GM21786 (cell line): ENCODE data around the gene AP1AR.
"Not testable (repeated sequence)": the region's sequence is repeated elsewhere in the genome, so short reads cannot be mapped to it uniquely, and the experiment has no call there.

Experiments
- ATAC-seq: cut with Tn5 transposase; IDR thresholded peaks from one replicate; pipeline ENCODE4 v1.9.1; 2021; ENCODE audit not compliant: unreplicated experiment

Gene AP1AR

GRCh38 chr4:112277705-112278448 is 46.3 kb downstream of the AP1AR start:
- no peak for ATAC-seq

DNA sequence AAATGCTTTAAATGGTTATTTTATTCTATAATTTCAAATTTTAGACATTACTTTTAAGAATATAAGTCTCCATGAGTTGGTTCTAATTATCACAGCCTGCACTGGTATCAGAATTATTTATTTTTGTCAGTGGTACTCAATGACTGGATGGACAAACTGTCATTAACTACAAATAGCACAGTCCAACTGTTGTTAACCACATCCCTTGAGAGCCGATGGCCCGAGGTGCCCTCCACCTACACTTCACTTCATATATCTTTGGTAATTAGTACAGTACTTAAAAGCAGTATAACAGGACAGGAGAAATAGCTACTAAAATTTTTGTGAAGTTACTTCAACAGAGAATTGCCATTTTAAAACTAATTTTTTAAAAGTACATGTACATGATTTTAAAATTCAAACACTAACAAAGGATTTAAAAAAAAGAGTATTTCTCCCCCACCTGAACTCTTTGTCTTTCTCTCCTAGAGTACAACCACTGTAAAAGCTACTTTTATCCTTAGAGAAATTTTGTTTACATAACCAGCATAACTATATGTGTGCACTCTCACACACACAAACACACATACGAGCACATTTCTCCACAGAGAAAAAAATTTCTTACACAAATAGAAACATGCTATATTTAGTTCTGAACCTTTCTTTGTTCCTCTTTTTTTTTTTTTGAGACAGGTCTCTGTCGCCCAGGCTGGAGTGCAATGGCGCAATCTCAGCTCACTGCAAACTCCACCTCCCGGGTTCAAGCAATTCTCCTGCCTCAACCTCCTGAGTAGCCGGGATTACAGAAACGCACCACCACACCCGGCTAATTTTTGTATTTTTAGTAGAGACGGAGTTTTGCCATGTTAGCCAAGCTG is 47.7 kb downstream of the AP1AR start:
- peak; percentile 58 for ATAC-seq

- peak; percentile 31 for ATAC-seq
These were observed 48.3 kb downstream of the AP1AR start for GRCh38 chr4:112279882-112280315.

DNA sequence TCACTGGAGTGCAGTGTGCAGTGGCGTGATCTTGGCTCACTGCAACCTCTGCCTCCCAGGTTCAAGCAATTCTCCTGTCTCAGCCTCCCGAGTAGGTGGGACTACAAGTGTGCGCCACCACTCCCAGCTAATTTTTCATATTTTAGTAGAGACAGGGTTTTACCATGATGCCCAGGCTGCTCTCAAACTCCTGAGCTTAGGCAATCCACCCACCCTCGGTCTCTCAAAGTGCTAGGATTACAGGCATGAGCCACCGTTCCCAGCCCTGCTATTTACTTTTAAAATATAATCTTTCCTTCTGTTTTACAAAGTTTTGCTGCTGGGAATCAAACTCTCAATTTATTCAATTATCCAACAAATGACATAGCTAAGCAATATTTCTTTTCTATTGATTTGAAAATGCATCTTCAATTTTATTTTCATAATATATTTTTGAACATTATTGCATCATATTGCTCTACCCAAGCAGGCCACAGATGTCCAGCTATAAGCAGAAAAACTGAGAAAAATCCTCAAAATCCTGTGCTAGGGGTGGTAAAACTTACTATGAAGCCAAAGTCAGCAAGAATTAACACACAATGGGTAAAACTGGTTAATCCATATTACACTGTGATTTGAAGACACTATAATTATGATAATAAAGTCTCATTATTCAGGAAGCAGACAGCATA is 48.9 kb downstream of the AP1AR start:
- ATAC-seq, result no peak

GRCh38 chr4:112281895-112282398 is 50.4 kb downstream of the AP1AR start:
- ATAC-seq, result not testable (repeated sequence)

DNA sequence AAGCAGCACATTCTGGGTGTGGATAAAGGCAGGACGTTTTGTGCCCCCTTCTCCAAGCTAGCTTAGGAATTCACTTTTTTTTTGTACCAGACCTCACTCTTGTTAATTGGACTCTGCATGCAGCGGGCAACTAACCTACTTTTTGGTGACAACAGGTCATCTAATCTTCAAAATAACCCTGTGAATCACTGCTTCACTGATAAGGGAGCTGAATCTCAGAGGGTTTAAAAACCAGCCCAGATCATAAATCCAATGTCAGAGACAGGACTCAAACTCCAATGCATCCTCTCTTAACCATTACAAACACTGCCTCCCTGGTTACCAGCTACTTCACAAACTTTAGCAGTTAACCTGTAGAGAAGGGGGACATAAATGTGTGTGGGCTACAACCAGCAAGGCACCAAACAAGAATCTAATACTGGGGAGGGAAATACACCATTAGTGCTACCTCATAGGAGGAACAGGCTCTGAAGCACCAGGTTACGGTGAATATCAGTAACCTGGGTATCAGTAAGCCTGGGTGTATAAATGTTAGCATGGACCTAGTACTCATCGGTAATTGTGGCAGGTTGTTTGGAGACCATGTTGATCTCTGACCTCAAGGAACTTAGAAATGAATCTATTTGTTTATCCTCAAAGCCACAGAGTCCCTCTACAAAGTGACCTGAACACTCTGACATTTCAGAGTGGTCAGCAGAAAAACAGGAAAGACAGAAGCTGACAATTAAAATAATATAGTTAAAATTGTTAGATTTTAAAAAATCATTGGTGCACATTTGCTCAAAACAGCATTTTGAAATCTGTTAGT is 51.5 kb downstream of the AP1AR start:
- ATAC-seq, result no peak

GRCh38 chr4:112284166-112284565 is 52.6 kb downstream of the AP1AR start:
- no peak for ATAC-seq

- no peak for ATAC-seq
These were observed 53.2 kb downstream of the AP1AR start for GRCh38 chr4:112284662-112285411.

DNA sequence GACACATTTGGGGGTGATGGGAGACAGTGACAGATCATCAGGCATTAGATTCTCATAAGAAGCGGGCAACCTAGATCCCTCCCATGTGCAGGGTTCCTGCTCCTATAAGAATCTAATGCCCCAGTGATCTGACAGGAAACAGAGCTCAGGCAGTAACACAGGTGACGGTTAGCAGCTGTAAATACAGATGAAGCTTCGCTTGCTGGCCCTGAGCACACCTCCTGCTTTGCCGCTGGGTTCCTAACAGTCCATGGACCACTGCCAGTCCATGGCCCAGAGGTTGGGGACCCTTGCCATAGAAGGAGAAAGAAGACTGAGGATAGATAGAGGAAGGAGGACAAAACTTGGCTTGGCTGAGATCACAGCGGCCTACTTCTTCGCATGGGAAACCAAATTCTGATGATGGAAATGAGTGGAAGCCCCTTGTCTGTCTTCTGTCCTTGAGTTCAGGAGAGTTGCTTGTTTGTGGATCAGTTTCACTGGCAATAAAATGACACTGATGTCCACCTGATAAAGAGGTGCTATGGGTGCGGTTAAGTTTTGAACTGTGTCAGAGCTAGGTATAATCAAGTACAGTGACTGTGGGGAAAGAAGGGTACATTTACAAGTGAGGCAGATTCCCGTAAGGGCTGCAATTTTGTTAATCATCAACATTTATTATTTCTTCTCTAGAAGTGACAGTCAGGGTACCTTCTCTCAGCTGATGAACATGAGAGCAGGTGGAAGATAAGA is 55.8 kb downstream of the AP1AR start:
- ATAC-seq, result peak; percentile 35

DNA sequence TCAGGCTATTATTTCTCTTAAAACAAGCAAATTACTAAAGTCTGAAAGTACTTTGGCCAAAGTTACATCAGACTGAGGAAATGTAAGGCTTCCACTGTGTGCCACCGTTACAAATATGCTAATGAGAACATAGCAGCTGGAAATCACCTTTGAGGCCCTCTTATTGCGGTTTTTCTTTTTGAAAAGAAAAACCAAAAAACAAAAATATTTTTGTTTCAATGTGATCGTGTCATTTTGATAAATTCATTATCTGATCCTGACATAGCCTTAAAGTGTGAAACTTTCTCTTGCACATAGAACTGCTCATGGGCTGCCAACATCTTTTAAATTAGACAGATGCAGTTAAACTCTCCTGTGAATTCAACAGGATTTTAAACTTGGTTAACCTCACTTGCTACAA is 56.9 kb downstream of the AP1AR start:
- peak; percentile 30 for ATAC-seq

- no peak for ATAC-seq
These were observed 58.0 kb downstream of the AP1AR start for GRCh38 chr4:112289407-112290253.

DNA sequence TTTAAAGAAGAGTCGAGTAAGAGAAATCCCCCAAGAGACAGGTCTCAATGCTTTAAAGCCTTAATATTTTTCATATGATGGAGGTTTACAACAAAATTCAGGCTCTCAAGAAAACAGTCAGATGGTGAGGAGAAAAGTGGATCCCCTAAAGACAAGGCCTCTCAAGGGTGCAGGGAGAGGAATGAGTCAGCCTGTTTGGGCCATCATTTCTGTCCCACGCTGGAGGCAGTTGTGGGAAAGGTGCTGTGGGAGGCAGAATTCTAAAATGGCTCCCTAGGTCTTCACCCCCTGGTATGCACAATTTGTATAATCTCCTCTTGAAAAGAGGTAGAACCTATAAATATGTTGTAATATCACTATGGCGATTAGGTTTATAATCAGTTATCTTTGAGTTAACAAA is 58.8 kb downstream of the AP1AR start:
- ATAC-seq, result no peak

DNA sequence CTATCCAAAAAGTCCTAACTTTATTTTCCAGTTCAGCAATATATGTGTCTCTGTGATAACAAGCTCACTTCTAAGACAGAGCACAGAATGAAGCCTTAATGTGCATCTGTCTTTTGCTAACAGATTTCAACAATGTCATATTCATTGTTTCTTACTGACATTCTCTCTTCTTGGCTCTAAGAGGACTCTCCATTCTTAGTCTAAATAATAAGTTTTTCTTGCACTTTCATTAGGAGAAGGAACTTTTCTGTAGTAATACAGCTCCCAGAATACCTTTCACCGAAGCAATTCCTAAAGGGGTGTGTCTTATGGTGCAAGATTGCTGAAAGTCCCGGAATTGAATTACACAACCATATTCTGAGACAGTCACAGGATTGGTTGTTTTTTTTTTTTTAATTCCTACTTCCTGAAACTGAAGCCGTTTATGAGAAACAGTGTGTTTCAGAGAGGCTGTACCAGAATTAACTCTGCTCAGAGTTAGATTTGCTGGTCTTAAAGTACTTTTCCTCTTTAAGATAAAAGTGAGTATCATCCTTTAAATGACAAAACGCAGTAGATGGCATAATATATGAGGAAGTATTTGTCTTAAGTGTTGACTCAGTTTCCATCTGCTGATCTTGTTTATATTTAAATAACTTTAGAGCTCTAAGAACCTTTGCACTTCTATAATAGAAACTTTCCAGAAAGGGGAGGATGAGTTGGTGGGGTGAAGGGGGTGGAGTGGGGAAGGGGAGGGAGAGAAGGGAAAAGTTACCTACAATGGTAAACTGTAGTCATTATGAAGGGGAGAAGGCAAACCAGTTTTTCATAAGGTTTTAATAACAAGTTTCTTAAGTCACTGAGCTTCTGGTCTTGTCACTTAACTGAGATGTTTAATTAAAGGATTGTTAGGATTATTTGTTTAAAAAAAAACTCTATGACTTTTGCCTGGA is 65.6 kb downstream of the AP1AR start, which contains the start of gene ALPK1:
ALPK1 (plus strand) TSS at position 421 of the 932 bp plus-strand sequence.
- peak; percentile 88 for ATAC-seq

DNA sequence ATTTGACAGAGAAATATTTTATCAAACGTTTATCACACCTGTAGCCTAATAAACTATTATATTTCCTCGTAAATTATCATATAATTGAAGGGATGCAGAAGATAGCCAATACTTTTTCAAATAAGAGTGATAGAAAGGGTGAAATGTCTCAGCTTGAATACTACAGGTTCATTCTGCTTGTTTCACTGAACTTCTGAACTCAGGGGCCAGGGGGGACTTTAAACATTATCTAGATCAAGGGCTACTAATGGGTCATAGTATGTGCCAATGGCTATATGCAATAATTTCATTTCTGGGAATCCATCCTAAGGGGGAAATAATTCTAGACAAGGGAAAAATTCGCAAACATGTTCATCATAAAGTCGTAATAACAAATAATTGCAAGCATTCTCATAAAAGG is 68.1 kb downstream of the AP1AR start:
- ATAC-seq, result no peak

- peak; percentile 57 for ATAC-seq
These were observed 71.0 kb downstream of the AP1AR start for GRCh38 chr4:112302320-112303274.

- not testable (repeated sequence) for ATAC-seq
These were observed 73.9 kb downstream of the AP1AR start for GRCh38 chr4:112305477-112305876.
